Ishikawa (cell line): ENCODE measurements around the gene WDR5.

Source experiments
- CEBPB ChIP-seq: IDR thresholded peaks from 2 replicates; pipeline ENCODE4 v1.6.1; 2012
- CREB1 ChIP-seq: IDR thresholded peaks from 2 replicates; pipeline ENCODE4 v1.6.1; 2012; ENCODE audit warnings: low read depth
- EGR1 ChIP-seq: IDR thresholded peaks from 2 replicates; pipeline ENCODE4 v1.6.1; 2012
- EP300 ChIP-seq: IDR thresholded peaks from 2 replicates; pipeline ENCODE4 v1.6.1; 2012; ENCODE audit warnings: borderline replicate concordance
- FOXM1 ChIP-seq: IDR thresholded peaks from 2 replicates; pipeline ENCODE4 v1.6.1; 2012; ENCODE audit warnings: low read depth, borderline replicate concordance
- NFIC ChIP-seq: IDR thresholded peaks from 2 replicates; pipeline ENCODE4 v1.6.1; 2012
- RAD21 ChIP-seq: IDR thresholded peaks from 2 replicates; pipeline ENCODE4 v1.6.1; 2012; ENCODE audit warnings: low read depth
- TAF1 ChIP-seq: IDR thresholded peaks from 2 replicates; pipeline ENCODE4 v1.6.1; 2012; ENCODE audit warnings: low read depth, mild to moderate bottlenecking
- TCF12 ChIP-seq: IDR thresholded peaks from 2 replicates; pipeline ENCODE4 v1.6.1; 2012; ENCODE audit warnings: low read depth
- TEAD4 ChIP-seq: IDR thresholded peaks from 2 replicates; pipeline ENCODE4 v1.6.1; 2012
- YY1 ChIP-seq: IDR thresholded peaks from 2 replicates; pipeline ENCODE4 v1.6.1; 2012; ENCODE audit warnings: low read depth
- ZBTB7A ChIP-seq: IDR thresholded peaks from 2 replicates; pipeline ENCODE4 v1.6.1; 2012; ENCODE audit warnings: low read depth
- TF ChIP-seq, protein P1 (sequence below): IDR thresholded peaks from 2 replicates; pipeline ENCODE4 v1.6.1; 2012; ENCODE audit warnings: low read depth, mild to moderate bottlenecking
- TF ChIP-seq, protein P2 (sequence below): IDR thresholded peaks from 2 replicates; pipeline ENCODE4 v1.6.1; 2012
- TF ChIP-seq, protein P3 (sequence below): IDR thresholded peaks from 2 replicates; pipeline ENCODE4 v1.6.1; 2012

The WDR5 gene

DNA sequence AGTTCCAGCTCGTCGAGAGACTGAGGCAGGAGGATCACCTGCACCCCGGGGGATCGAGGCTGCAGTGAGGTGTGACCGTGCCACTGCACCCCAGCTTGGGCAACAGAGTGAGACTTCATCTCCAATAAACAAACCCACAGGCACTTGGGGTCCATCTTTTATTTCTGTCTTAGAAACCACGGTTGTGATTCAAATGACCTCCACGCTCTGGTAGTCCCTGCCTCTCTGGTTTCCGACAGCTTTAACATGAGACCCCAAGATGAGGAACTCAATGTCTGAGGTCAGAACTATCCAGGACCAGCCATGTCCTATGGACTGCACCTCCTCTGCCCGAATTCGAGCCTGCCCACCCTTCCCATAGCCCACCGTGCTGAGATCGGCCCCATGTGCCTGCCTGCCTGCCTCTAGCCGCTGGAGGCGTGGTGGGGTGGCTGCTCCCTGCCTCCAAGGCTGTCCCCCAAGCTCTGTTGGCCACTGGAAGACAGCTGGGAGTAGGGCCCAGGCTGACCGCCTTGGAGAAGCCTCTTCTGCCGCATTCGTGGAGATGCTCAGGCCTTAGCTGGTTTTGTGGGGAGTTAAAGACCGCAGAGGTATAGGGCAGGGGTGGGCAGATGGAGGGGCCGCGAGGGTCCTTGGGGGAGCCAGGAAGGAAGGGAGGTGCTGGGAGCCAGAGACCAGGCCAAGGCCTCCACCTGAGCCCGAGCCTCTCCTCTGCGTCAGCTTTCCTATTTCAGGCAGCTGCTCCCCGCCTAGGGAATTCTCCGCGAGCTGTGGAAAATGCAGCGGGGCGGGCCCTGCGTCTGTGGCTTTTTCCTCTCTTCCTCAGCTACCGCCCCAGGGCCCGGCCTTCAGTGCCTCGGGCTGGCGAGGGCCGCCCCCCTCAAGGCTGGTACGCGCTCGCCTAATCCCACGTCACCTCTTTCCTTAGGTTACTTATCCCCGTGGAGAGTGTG is 6.9 kb upstream of the WDR5 start:
- no peak for TF ChIP-seq EGR1
- TF ChIP-seq EP300 = no peak
- no peak for TF ChIP-seq TEAD4
- no peak for TF ChIP-seq ZBTB7A
- TF ChIP-seq YY1 = no peak
- TF ChIP-seq FOXM1 = no peak
- TF ChIP-seq TCF12 = no peak
- TF ChIP-seq, protein P1, sequence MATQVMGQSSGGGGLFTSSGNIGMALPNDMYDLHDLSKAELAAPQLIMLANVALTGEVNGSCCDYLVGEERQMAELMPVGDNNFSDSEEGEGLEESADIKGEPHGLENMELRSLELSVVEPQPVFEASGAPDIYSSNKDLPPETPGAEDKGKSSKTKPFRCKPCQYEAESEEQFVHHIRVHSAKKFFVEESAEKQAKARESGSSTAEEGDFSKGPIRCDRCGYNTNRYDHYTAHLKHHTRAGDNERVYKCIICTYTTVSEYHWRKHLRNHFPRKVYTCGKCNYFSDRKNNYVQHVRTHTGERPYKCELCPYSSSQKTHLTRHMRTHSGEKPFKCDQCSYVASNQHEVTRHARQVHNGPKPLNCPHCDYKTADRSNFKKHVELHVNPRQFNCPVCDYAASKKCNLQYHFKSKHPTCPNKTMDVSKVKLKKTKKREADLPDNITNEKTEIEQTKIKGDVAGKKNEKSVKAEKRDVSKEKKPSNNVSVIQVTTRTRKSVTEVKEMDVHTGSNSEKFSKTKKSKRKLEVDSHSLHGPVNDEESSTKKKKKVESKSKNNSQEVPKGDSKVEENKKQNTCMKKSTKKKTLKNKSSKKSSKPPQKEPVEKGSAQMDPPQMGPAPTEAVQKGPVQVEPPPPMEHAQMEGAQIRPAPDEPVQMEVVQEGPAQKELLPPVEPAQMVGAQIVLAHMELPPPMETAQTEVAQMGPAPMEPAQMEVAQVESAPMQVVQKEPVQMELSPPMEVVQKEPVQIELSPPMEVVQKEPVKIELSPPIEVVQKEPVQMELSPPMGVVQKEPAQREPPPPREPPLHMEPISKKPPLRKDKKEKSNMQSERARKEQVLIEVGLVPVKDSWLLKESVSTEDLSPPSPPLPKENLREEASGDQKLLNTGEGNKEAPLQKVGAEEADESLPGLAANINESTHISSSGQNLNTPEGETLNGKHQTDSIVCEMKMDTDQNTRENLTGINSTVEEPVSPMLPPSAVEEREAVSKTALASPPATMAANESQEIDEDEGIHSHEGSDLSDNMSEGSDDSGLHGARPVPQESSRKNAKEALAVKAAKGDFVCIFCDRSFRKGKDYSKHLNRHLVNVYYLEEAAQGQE = no peak
- TF ChIP-seq, protein P2, sequence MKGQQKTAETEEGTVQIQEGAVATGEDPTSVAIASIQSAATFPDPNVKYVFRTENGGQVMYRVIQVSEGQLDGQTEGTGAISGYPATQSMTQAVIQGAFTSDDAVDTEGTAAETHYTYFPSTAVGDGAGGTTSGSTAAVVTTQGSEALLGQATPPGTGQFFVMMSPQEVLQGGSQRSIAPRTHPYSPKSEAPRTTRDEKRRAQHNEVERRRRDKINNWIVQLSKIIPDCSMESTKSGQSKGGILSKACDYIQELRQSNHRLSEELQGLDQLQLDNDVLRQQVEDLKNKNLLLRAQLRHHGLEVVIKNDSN = no peak
- no peak for TF ChIP-seq RAD21
- no peak for TF ChIP-seq TAF1
- TF ChIP-seq, protein P3, sequence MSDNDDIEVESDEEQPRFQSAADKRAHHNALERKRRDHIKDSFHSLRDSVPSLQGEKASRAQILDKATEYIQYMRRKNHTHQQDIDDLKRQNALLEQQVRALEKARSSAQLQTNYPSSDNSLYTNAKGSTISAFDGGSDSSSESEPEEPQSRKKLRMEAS = no peak
- no peak for TF ChIP-seq CEBPB
- no peak for TF ChIP-seq NFIC
- TF ChIP-seq CREB1 = no peak

DNA sequence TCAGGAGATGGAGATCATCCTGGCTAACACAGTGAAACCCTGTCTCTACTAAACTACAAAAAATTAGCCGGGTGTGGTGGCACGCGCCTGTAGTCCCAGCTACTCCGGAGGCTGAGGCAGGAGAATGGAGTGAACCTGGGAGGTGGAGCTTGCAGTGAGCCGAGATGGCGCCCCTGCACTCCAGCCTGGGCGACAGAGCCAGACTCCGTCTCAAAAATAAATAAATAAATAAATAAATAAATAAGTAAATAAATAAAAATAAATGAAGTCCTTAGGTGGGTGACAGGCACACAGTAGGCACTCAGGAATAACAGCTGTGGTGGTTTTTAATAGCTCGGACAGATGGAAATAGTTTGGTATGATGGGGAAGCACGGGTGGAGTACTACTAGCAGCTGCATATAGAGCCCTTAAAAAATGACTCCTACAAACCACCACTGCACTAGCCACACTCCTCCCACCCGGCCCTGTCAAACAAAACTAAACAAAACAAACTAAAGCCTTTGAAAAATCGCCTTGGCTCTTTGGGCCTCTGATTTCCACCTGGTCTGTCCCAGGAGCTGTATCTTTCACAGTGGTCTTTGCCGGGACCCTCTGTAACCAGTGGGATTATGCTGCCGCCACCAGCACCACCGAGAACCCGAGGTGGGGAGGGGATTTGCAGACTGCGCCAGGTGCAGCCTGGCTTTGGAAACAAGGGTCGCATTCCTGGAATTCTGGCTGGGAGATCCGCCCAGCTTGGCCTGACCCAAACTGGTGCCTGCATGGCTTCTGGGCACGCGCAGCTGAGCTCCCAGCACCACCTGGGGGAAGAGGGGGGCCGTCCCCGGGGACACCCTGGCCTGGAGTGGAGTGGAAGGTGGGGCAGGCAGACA is 5.1 kb upstream of the WDR5 start:
- TF ChIP-seq TEAD4 (peak; percentile 99), YY1 (0 out of 2 replicates have a peak, but pooled peaks have one; percentile 25), TCF12 (peak; percentile 86), EP300 (no peak; the same call in 1 of the 2 replicates), NFIC (peak; percentile 60), TAF1 (peak; percentile 49; the same call in 1 of the 2 replicates), ZBTB7A (no peak; the same call in 1 of the 2 replicates), CREB1 (no peak), EGR1 (no peak)
- TF ChIP-seq, protein P3 = peak; percentile 68; the same call in 1 of the 2 replicates
- TF ChIP-seq, protein P2 = peak; percentile 37; the same call in 1 of the 2 replicates

DNA sequence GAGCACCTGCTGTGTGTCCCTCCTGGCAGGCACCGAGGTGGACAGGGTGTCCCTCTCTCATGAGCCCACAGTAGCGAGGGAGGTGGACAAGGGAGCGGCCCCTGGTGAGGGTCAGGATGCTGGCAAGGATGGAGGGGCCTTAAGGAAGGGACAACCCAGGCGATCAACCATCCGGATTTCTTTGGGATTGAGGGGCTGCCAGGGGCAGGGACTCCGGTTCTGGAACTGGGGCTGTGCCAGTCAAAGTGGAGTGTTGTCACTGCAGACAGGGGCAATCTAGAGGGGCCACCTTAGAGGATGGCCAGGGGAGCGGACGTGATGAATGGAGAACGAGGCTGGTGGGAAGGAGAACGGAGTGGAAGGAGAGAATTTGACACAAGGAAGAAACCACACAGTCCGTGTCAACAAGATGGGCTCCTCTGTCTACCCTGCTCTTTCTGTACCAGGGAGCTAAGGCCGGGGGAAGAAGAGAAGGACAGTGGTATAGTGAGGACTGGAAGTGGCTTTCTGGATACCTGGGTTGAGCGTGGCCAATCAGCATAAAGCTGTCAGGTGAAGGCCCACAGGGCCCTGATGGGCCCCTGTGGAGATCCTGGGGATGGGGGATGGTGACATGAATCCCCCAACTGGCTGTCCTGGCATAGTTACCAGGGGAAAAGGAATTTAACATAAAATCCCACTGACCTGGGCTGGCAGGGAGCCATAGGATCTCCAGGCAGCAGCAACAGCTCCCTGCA is 4.2 kb upstream of the WDR5 start:
- TF ChIP-seq YY1 (no peak), NFIC (no peak), EP300 (no peak), ZBTB7A (no peak), CREB1 (no peak), EGR1 (no peak), RAD21 (no peak), TAF1 (no peak), FOXM1 (no peak), TCF12 (no peak), CEBPB (no peak), TEAD4 (no peak)
- TF ChIP-seq, protein P3 = no peak
- TF ChIP-seq, protein P2 = no peak
- TF ChIP-seq, protein P1 = no peak
